HuH-7.5 (cell line): ENCODE data around the gene ATP7B.
A peak's percentile ranks its signal among the peaks of the same experiment; 100 is the strongest.
"Not testable (repeated sequence)": the region's sequence is repeated elsewhere in the genome, so short reads cannot be mapped to it uniquely, and the experiment has no call there.

ENCODE experiments used
- DNase-seq: peaks from one replicate; pipeline ENCODE4 v3.0.0; 2011; ENCODE audit warnings: low spot score

ATP7B gene

DNA sequence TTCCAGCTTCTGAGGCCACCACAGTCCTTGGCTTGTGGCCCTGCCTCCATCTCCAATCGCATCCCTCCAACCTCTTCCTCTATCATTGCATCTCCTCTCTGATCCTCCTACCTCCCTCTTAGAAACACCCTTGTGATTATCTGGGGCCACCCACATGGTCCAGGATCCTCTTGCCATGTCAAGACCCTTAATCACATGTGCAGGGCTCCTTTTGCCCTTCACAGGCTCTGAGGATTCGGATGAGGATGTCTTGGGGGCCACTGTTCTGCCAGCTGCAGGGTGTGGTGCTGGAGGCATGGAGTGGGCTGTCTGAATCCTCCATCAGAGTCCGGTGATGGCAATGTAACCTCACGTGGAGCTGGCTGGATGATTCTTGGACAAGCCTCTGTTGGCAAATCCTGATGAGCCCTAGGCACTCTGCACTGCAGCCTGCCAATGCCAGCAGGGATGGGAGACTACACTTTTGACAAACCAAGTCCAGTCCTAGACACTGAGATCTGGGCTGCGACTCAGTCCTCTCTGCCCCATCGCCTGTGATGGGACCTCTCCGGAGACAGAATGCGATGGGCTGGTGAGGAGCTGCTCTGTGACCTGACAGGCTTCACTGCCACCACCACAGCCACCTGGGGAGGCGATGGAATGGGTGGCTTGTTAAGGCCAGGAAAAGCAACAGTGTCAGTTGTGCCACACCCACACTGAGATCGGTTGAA lies 88.3 kb downstream of the ATP7B start:
- no peak for DNase-seq

DNA sequence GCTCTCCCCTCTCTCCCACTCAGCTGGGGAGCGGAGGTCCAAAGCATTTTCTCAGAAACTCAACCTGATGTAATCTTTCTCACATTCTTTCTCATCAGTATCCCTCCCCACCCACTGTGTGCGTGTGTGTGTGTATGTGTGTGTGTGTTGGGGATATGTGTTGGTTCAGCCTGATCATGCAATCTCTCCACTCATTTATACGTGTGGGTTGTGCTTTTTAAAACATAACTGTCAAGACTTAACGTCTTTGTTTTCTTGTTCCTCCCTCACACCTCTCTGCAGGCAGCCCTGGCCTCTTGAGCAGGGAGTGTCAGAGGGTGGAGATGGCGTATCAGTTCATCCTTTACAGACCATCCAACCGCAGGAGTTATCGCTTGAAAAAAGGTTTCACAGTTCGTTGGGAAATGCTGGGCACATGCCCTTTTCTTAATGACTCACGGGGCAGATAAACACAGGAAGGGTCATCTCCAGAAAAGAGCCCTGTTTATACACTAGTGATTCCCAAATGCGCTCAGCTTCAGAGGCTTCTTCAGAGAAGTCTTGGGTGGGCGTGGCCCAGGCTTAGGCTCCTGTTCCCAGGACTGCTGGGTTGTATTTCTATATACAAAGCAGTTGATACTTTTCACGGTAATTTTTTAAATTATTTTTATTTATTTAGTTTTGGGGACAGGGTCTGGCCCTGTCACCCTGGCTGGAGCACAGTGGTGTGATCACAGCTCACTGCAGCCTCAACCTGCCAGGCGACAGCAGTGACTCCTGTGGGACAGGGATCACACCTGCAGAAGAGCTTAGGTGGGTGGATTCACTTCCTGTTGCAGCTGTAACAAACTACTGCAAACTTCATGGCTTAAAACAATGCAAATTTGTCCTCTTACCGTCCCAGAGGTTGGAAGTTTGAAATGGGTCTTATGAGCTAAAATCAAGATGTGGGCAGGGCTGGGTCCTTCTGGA lies 89.2 kb downstream of the ATP7B start:
- DNase-seq = no peak

DNA sequence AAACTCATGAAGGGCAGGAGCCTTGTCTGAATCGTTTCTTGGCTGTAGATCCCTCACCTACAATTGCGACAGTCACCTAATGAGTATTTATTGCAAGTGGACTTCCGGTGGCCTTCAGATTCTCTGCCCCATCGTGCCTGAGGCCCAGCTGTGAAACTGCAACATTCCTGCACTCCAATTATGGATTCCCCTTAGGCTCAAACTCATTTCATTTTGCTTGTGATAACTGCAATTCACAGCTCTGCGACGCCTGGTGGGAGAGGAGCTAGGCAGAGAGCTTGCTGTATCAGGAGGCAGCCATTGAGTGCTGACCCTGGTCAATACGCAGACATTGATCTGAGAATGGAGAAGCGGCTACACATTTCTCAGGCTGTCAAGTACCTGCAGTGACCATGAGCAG lies 90.5 kb downstream of the ATP7B start:
- DNase-seq = no peak

DNA sequence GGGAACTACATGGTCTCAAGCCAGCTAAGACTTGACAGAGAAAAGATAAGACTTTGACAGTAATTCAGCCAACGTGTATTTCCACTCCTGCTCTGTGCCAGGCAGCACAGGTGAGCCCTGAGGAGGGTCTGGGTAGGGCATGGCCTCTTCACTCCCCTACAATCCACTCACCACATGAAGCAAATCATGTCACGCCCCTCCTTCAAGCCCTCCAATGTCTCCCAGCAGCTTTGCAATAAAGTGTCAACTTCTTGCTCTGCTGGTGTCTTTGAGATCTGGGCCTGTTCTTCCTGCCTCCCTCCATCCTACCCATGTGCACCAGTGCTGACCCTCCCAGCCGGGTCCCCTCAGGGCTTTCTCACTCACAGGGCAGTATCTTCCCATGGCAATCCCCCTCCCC lies 91.0 kb downstream of the ATP7B start:
- DNase-seq = no peak

DNA sequence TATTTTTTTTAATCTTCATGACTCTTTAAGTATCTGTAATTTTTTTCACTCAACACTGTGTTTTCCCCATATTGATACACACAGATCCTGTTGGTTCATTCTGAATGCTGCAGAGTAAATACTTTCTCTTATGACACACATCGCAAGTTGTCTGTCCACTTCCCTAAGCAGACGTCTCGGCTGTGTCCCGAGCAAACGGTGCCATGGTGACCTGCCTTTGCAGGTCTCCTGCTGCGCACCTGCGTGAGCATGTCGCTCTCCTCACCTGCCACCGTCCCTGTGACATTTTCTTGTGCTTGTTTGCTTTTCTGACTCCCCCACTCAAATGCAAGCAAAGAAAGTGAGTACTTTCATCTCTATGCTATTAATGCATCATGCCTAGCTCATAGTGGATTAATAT lies 91.7 kb downstream of the ATP7B start:
- DNase-seq = no peak

DNA sequence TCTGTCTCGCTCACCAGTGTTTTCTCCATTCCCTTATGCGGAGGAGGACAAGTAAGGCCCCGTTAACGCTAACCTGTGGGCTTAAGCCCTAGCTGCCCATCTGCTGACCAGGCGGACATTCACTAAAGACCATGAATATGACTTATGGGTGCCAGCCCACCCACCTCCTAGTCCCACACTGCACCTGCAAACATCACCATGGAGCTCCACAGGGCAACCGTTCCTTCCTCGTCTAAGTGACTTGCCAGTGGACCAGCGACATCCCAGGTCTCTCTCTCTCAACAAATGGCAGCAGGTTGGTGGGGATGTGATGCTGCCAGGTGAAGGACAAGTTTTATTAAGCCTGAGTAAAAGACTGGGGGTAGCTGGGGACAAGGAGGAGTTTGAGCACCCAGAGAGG lies 94.3 kb downstream of the ATP7B start:
- DNase-seq = no peak

DNA sequence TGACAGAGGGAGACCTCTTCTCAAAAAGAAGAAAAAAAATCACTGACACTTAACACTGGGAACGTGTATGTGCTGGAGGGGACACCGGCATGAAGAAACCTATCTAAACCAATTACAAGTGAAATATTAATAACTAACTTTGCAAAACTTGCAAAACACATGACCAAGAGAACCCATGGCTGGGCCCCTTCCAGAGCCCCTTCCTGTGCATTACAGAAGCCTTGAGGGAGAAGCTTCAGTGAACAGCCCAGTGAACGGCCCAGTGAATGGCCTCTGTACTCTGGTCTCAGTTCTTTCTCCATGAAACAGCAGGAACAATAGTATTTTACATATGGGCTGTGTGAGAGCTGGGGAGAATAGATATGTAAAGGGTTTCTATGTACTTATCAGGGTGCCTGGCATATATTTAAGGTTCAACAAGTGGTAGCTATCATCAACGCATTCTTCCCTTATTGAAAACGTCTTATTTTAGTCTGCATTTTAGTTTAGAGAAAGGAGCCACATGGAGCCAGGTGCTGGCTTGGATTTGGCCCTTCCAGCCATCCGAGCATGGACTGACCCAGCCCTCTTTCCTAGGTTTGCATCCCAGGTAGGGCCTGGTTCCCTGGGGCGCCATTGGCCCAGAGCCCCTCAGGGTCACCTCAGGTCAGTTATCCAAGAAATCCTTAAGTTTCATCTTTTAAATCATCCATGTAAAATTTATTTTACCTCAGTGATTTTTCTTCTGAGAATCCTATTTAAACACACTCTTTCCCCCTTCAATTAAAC lies 95.0 kb downstream of the ATP7B start:
- DNase-seq = no peak

DNA sequence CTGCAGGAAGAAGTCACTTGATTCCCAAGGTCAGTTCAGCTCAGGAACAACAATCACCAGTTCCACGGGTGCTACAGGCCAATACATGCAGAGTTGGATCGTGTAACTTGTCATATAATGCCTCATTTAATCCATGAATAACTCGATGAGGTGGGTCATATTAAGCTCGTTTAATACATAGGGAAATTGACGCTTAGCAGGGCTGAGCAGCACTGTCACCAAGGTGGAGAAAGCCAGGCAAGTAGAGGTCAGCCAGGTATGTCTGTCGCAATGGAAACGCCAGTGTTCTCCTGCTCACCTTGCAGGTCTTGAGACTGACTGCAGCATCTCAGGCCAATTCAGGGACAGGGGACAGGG lies 97.1 kb downstream of the ATP7B start:
- no peak for DNase-seq

DNA sequence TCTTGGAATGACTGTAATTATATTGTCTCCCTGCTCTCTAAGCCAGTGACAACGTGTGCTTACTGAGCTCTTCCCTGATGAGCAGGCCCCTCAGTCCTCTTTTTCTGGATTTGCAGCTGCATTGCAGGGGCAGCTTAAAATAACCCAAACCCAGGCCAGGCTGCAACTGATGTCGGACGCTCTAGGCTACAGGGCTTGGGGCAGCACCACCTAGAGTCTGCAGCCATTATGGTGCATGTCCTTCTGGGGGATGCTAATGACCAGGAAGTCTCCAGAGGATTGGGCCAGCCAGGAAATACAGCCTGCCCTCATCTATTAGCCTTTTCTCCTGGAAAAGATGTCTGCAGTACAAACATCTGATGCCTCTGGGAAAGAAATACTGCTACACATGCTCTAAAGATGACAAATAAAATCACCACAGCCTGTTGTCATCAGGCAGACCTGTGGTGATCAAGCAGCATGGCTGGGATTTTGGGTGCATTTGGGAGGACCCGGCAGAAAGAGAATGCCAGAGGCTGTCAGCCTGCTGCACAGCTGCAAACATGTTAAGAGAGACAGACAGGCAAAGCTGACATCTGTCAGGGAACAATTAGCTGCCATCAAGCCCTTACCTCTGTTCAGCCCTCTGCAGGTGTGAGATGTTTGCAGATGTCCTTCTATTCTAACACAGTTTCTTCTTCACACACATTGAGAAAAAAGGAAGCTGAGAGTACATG lies 97.7 kb downstream of the ATP7B start:
- DNase-seq = no peak

DNA sequence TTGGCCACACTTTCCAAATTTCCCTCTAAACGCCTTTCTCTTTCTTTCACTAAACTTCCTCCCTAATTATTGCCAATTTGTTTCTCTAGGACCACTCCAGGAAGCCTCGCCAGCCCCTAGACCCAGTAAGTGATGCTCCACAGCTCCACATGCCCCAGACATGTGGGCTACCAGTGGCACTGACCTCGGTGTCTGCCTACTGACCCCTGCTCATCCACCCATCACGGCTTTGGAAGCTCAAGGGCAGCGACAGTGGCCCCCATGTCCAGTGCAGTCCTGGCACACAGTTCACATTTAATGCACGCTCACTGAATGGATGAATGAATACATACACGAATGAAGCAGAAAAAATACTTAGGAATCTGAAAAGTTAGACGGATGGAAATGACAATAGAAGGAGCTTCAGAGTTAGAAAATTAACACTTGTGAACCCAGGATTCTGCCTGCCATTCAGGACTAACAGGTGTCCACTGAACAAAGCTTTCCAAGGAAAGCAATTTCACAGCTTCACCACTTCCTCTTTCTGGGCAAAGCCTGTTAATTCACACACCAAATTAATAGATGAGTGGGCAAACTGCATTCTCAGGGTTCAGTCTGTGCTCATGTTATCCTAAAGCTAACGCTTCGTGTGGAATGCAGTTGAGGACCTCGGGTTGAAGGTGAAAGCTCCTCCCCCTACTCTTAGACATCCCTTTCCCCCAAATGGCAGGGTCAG lies 98.6 kb downstream of the ATP7B start:
- no peak for DNase-seq

DNA sequence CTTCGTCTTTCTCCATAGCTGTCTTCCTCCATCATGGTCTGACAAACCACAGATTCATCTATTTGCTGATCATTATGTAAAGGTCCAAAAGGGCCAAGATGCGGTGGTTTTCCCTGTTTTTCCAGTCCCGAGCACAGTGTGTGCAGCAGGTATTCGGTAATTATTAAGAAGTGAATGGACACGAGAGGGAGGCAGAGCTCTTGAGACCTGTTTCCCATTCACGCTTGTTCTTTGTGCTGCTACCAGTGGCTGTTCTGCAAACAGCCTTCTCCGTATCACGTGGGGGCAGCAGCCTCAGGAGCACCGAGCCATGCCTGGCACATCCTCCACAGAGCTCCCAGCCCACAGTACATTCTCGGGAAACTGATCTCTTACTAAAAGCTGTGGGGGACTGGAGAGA lies 99.2 kb downstream of the ATP7B start:
- no peak for DNase-seq

DNA sequence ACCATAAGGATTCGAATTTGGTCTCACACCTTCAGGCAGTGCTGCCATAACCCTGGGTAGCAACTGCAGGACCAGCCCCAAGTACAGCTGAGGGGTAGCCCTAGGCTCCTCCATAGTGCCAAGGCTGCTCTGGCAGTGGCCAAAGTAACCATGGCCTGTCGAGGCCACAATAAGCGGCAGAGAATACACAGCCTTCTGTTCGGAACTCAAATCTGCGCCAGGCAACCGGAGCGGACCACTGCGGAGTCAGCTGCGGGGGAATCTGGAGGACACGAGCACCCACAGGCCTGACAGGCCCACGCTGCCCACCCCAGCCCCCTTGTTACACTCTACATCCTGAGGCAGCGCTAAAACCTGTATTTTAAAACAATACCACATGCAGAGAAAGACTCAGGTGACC lies 100.7 kb downstream of the ATP7B start:
- no peak for DNase-seq

DNA sequence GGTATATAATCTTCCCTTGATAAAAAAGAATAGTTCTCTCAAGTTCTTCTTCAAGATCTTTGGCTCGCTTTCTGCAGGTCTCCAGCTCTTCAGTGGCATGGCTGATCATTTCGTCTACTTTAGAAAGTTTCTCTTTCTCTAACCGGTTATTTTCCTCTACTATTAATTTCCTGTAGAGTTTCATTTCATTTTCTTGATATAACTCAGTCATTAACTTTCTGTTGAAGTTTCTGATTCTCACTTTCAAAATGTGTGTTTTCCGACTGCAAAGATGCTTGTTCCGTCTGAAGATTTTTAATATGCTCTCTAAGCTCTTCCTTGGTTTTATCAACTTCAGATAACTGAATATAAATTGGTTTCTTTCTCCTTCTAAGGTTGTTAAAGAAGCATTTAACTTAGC lies 102.0 kb downstream of the ATP7B start:
- DNase-seq = not testable (repeated sequence)

DNA sequence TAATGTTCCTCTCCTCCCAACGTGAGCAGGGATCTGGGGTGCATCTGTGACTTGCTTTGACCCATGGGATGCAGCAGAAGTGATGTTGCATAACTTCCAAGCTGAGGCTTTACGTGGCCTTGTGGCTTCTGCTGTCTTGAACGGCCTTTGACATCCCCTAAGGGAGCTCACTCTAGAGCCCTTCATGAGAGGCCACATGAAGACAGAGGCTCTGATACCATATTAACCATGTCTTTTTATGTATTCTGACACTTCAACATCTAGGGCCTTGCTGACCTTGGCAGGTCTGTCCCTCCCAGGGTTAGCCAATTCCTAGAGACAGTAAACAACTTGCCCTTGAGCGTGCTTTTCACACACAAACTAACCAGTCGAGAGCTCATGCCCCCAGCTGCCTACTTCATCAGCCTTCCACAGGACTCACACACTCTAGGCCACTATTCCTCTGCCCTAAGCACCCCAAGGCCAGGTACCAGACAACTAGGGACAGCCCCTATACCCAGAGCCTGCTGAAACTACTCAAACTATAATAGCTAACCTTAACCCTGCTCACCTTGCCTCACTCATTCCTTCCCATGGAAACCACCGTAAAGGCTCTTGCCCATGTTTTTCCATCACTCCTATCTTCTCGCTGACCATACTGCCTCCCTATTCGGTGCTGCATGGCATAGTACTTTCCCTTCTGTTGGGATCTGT lies 104.1 kb downstream of the ATP7B start:
- no peak for DNase-seq

DNA sequence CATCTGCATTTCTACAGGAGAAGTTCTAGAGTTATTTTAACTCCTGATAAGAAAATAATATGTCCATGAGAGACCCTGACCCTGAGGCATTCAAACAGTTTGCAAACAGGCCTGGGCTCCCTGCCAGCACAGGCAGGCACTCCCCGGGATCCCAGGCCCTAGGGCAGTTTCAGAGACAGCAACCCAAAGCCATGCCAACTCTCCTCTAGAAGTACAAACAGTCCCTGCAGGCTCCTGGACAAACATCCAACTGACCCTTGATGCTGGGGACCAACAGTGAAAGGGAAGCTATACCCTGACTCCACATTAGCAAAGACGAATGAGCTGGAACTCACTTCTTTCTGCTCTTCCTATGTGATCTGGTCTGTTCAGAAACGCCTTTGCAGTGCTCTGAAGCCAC lies 104.7 kb downstream of the ATP7B start:
- DNase-seq = no peak

DNA sequence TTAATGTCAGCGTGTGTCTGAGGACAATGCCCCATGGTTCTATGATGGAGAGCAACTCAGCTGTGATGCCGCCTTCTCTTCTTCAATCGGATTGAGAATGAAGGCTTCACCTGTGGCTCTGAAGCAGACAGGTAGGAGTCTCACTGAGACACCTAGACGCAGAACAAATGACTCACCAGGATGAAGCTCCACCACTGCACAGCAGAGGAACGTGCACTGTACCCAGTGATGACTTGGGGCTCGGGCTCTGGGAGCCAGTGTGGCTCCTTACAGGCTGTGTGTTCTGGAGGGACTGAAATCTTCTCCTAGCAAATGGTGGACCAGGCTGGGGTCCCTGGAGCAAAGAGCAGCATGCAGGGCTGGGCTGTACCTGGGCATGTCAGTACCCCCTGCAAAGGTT lies 105.5 kb downstream of the ATP7B start:
- no peak for DNase-seq

DNA sequence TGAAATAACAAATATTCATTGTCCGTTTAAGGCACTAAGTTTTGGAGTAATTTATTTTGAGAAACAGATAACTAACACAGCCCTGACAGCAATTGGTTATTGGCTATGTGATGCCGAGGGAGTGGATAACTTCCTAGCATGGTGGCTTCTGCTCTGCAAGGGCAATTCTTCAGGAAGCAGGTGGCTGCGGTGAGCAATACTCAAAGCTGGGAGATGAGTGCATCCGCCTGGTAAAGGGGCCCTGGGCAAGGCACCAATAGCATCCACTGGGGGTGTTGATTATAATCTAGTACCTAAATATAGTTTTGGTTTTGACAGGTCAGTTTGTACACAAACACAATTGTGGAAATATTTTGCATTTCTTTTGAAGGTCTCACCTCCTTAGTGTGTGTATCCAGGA lies 108.5 kb downstream of the ATP7B start:
- no peak for DNase-seq

DNA sequence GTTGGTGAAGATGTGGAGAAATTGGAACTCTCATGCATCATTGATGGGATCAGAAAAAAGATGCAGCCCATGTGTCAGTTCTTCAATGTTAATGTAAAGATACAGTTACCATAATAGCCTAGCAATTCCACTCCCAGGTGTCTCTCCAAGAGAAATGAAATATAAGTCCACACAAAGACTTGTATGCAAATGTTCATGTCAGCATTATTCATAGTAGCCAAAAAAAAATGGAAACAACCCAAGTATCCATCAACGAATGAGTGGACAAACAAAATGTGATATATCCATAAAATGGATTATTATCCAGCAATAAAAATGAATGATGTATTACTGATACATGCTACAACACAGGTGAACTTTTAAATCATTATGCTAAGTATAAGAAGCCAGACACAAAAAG lies 110.8 kb downstream of the ATP7B start:
- DNase-seq = no peak

DNA sequence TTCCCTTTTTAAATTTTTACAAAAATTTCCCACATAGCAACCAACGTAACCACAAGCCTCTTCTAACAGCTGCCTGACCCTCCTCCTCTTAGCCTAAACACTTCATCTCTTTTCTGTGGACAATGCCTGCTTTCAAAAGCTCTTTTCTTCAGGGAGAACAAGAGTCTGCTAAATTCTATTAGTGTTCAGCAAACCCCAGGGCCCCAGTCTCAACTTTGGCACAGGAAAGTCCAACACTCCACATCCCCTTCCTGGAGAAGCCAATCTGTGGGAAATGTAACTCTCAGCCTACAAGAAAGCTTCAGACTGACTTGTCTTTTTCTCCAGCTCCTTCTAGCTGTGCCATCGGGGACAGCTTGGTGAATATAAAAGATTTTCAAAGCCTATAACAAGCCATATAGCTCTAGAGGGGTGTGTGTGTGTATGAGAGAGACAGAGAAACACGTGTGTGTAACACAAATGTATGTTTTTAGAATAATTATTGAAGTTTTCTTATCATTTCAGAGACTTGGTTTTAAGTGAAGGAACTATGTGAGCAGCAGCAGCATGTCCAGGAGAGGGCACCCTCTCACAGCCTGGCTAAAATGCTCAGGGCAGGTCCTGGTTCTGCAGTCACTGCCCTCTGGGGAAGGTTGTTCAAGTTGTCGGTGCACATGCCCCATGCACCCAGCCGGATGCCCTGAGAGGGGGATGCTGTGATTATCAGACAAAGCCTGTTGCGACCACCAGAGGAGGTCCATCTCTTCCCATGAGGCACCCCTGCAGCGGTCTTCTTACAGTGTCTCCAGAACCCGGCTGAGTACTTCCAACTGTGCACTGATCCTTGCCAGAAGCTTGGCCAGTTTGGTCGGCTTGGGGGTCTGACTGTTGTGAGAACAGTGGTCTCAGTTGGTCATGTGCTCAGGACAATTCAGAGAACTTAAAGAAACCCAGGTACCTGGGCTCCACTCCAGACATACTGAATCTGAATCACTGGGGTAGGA lies 115.1 kb downstream of the ATP7B start:
- peak; percentile 57 for DNase-seq

DNA sequence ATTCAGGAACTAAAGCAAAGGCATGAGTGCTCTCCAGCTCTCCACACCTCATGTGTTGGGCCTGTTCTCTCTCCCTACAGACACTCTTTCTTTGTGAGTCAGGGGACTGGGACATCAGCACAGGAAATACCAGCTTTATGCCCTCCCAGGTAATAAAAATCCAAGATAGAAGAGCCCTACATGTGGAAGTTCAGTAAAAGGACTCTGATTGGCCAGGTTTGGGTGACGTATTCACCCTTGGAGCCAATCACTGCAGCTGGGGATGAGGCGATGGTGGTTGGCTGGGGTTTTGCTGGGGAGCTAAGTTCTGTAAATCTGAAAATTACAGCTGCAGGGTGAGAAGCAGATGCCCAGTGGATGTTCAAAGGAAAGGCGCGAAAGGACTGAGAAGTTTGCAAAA lies 117.0 kb downstream of the ATP7B start:
- DNase-seq = no peak
